HCT116 (cell line): Measurements from ENCODE around the gene MSRB3. TPM values are rescaled to one million over a fixed set of nuclear protein-coding genes. Genes with fewer than 3 reads are reported as not detected.

Experiments used
- ATAC-seq: fragments of 200-7000 bp; cut with Tn5 transposase; 2 replicates; pipeline ENCODE4 v1.9.1; 2020; ENCODE audit warnings: mild to moderate bottlenecking, moderate library complexity
- BruUV-seq: library from RNA; stranded (reverse); fragments of 400-500 nt; replicated peaks from 2 replicates; lab custom pipeline; 2021; lab: Mats Ljungman, UMichigan
- CTCF ChIA-PET: fragments of 300-600 bp; sonication (Branson Sonifier 250); formaldehyde crosslinking; loops from one replicate; lab custom pipeline; 2021; ENCODE audit warnings: antibody characterized with exemption; lab: Charles Lee
- POLR2A ChIA-PET: fragments of 300-600, 350-600 bp; sonication (Branson Sonifier 250); formaldehyde crosslinking; loops from one replicate; lab custom pipeline; 2021; ENCODE audit warnings: antibody characterized with exemption; lab: Charles Lee
- RAD21 ChIA-PET, 2 experiments: fragments of 300-600 bp; sonication (Branson Sonifier 250); formaldehyde crosslinking; loops; one replicate each; lab custom pipeline; 2023; ENCODE audit warnings: low total read pairs in 2 of 2; ENCODE audit not compliant: uncharacterized antibody in 2 of 2, unreplicated experiment in 2 of 2, low non-redundant PET in 1 of 2; lab: Charles Lee
- DNase-seq: peaks from one replicate; pipeline ENCODE4 v3.0.0-alpha.2; 2010; ENCODE audit warnings: low read depth, low spot score
- H2AFZ ChIP-seq: fragments of 200-600 bp; shearing (Covaris generic), sonication (generic); 2 replicates; pipeline ENCODE4 v1.6.1; 2017; ENCODE audit warnings: low read depth, mixed run types, mixed read lengths, antibody characterized with exemption, low read length; ENCODE audit not compliant: poor library complexity, severe bottlenecking
- H3K27ac ChIP-seq: 2 replicates; pipeline ENCODE4 v1.5.1; 2012; ENCODE audit warnings: low read depth, low read length
- H3K27me3 ChIP-seq: fragments of 200-600 bp; sonication (generic); 2 replicates; pipeline ENCODE4 v1.6.1; 2016; ENCODE audit warnings: mixed run types, low read length, mixed read lengths; ENCODE audit not compliant: insufficient read depth
- H3K36me3 ChIP-seq, 2 experiments: fragments of 200-500 bp in 1 of 2; fragments of 200-600 bp in 1 of 2; sonication (Bioruptor generic) in 1 of 2; sonication (generic) in 1 of 2; 2 replicates each; pipeline versions ENCODE4 v1.5.1 to v1.6.1; 2014 to 2016; ENCODE audit warnings: low read length in 2 of 2, inconsistent platforms in 1 of 2, mixed read lengths in 1 of 2, mixed run types in 1 of 2; ENCODE audit not compliant: insufficient read depth in 2 of 2, control insufficient read depth in 1 of 2
- H3K4me1 ChIP-seq, 2 experiments: fragments of 200-600 bp in 1 of 2; sonication (generic) in 1 of 2; 2 replicates each; pipeline versions ENCODE4 v1.5.1 to v1.6.1; 2012 to 2017; ENCODE audit warnings: low read length in 2 of 2, inconsistent platforms in 1 of 2, mild to moderate bottlenecking in 1 of 2, mixed read lengths in 1 of 2, mixed run types in 1 of 2, moderate library complexity in 1 of 2; ENCODE audit not compliant: insufficient read depth in 2 of 2, control insufficient read depth in 1 of 2
- H3K4me2 ChIP-seq: fragments of 200-600 bp; sonication (generic); 2 replicates; pipeline ENCODE4 v1.6.1; 2017; ENCODE audit warnings: mixed run types, low read length, mixed read lengths
- H3K4me3 ChIP-seq, 2 experiments: fragments of 200-600 bp in 1 of 2; sonication (generic) in 1 of 2; replicated peaks in 1 of 2; 2 replicates each; pipeline ENCODE4 v1.5.1; 2011 to 2016; ENCODE audit warnings: low read length in 2 of 2, control low read depth in 1 of 2, low read depth in 1 of 2, mild to moderate bottlenecking in 1 of 2, mixed read lengths in 1 of 2, mixed run types in 1 of 2
- H3K79me2 ChIP-seq: fragments of 200-600 bp; sonication (generic); 2 replicates; pipeline ENCODE4 v1.6.1; 2017; ENCODE audit warnings: mild to moderate bottlenecking, mixed run types, low read length, moderate library complexity, mixed read lengths; ENCODE audit not compliant: insufficient read depth
- H3K9ac ChIP-seq: fragments of 200-600 bp; sonication (generic); 2 replicates; pipeline ENCODE4 v1.6.1; 2016; ENCODE audit warnings: low read length, mixed read lengths
- H3K9me2 ChIP-seq: fragments of 200-600 bp; sonication (generic), shearing (Covaris generic); 2 replicates; pipeline ENCODE4 v1.6.1; 2017; ENCODE audit warnings: mixed run types, mild to moderate bottlenecking, moderate library complexity; ENCODE audit not compliant: insufficient read depth
- H3K9me3 ChIP-seq, 2 experiments: fragments of 200-500 bp in 1 of 2; fragments of 200-600 bp in 1 of 2; sonication (Bioruptor generic) in 1 of 2; sonication (generic) in 1 of 2; 2 replicates each; pipeline ENCODE4 v1.6.1; 2014 to 2017; ENCODE audit warnings: low read length in 2 of 2, mixed read lengths in 2 of 2, inconsistent platforms in 1 of 2, low read depth in 1 of 2, mild to moderate bottlenecking in 1 of 2, mixed run types in 1 of 2, moderate library complexity in 1 of 2; ENCODE audit not compliant: control insufficient read depth in 1 of 2, insufficient read depth in 1 of 2
- H4K20me1 ChIP-seq: fragments of 200-600 bp; sonication (generic), shearing (Covaris generic); 2 replicates; pipeline ENCODE4 v1.6.1; 2017; ENCODE audit warnings: mixed run types, mild to moderate bottlenecking, moderate library complexity; ENCODE audit not compliant: insufficient read depth
- CBX3 ChIP-seq: IDR thresholded peaks from 2 replicates; pipeline ENCODE4 v1.6.1; 2012; ENCODE audit warnings: low read depth
- CTCF ChIP-seq, 3 experiments: fragments of 200-600 bp in 1 of 3; sonication (generic) in 1 of 3; IDR thresholded peaks in 2 of 3; conservative IDR thresholded peaks in 1 of 3; 2 replicates each; pipeline ENCODE4 v1.5.1; 2012 to 2017; ENCODE audit warnings: low read depth in 2 of 3, low read length in 2 of 3, antibody characterized with exemption in 1 of 3, borderline replicate concordance in 1 of 3, control low read depth in 1 of 3, mild to moderate bottlenecking in 1 of 3, mixed read lengths in 1 of 3, mixed run types in 1 of 3, moderate library complexity in 1 of 3; ENCODE audit not compliant: insufficient read depth in 1 of 3
- EGR1 ChIP-seq: IDR thresholded peaks from 2 replicates; pipeline ENCODE4 v1.6.1; 2012; ENCODE audit warnings: low read depth
- ELF1 ChIP-seq: IDR thresholded peaks from 2 replicates; pipeline ENCODE4 v1.6.1; 2012; ENCODE audit warnings: low read depth, borderline replicate concordance
- EZH2phosphoT487 ChIP-seq: fragments of 200-600 bp; IDR thresholded peaks from 2 replicates; pipeline ENCODE4 v1.6.1; 2018; ENCODE audit warnings: antibody characterized with exemption, borderline replicate concordance
- JUND ChIP-seq: IDR thresholded peaks from 2 replicates; pipeline ENCODE4 v1.6.1; 2012
- MAX ChIP-seq: IDR thresholded peaks from 2 replicates; pipeline ENCODE4 v1.6.1; 2012
- RAD21 ChIP-seq: IDR thresholded peaks from 2 replicates; pipeline ENCODE4 v1.6.1; 2012; ENCODE audit warnings: low read depth, mild to moderate bottlenecking
- SIN3A ChIP-seq: IDR thresholded peaks from 2 replicates; pipeline ENCODE4 v1.6.1; 2012; ENCODE audit warnings: low read depth
- SRF ChIP-seq: IDR thresholded peaks from 2 replicates; pipeline ENCODE4 v1.6.1; 2012; ENCODE audit warnings: low read depth
- ZBTB33 ChIP-seq: IDR thresholded peaks from 2 replicates; pipeline ENCODE4 v1.6.1; 2011; ENCODE audit warnings: mild to moderate bottlenecking, low read length, moderate library complexity; ENCODE audit not compliant: insufficient replicate concordance; ENCODE audit errors: extremely low read depth
- ZFX ChIP-seq: fragments of 450-650 bp; IDR thresholded peaks from 2 replicates; pipeline ENCODE4 v1.6.1; 2017
- ZNF274 ChIP-seq: fragments of 200-500 bp; sonication (Bioruptor generic); IDR thresholded peaks from 2 replicates; pipeline ENCODE4 v1.6.1; 2014; ENCODE audit warnings: mild to moderate bottlenecking, low read depth, low read length, inconsistent platforms
- intact Hi-C: fragments of 100-400 bp; cut with micrococcal nuclease; formaldehyde crosslinking; loops from 2 replicates; pipeline ENCODE4 v1.10.0; 2022
- total RNA-seq: library from RNA; stranded (reverse); gene quantifications from one replicate; pipeline ENCODE4 v1.2.1, GENCODE V29; 2021; ENCODE audit not compliant: unreplicated experiment

MSRB3 gene
- total RNA-seq, 1 experiment from 2014 or later: 8.2 TPM

GRCh38 chr12:65300679-65301349, 22.3 kb downstream of the MSRB3 start (continued):
- no peak for TF ChIP-seq ZBTB33

- H3K9me2 ChIP-seq: no peaks in the 10 kb centered on the region; the same call in 1 of the 2 replicates
- no peak overlapping the region for H3K4me3 ChIP-seq
- intact Hi-C loops: no loop called here
- DNase-seq (no peak), ATAC-seq (no peak)
- H3K27ac ChIP-seq: no peak overlapping the region
- no peak for TF ChIP-seq ELF1
- TF ChIP-seq ZBTB33: no peak
- TF ChIP-seq RAD21: no peak
- TF ChIP-seq CBX3: no peak
- TF ChIP-seq SIN3A: no peak
- no peak for TF ChIP-seq JUND
- TF ChIP-seq ZNF274: no peak
- TF ChIP-seq EZH2phosphoT487: no peak
- TF ChIP-seq SRF: no peak
- TF ChIP-seq CTCF (IDR thresholded peaks at IDR 0.05 in 2 of 3, conservative IDR thresholded peaks at IDR 0.05 in 1 of 3; ENCODE audit: borderline replicate concordance in 1 of 3, insufficient read depth in 1 of 3, low read depth in 2 of 3, low read length in 2 of 3): no peak
- TF ChIP-seq ZFX: no peak
- no peak for TF ChIP-seq MAX
- no peak for TF ChIP-seq EGR1
- ChIA-PET RAD21 (no interaction called here), POLR2A (no interaction called here), CTCF (interaction anchor here (1.6 kb wide), 1 partner anchor 507 kb away, joined by 4 read pairs; no protein-coding TSS in a partner anchor)
- H3K9me3 ChIP-seq: no peaks in the 10 kb centered on the region
- H3K4me1 ChIP-seq: peaks cover 42 to 63% of the 10 kb centered on the region in 2 experiments
- H3K9ac ChIP-seq: no peak overlapping the region
- H3K4me2 ChIP-seq: no peak overlapping the region
- H3K27me3 ChIP-seq: no peaks in the 10 kb centered on the region
- H3K36me3 ChIP-seq: no peaks in the 10 kb centered on the region
- H2AFZ ChIP-seq: no peak overlapping the region
- H3K79me2 ChIP-seq: peaks cover 7% of the 10 kb centered on the region
- H4K20me1 ChIP-seq: no peaks in the 10 kb centered on the region
- BruUV-seq: no TSS peak
Measured at GRCh38 chr12:65302891-65303290, 24.4 kb downstream of the MSRB3 start.
